CD4-positive, alpha-beta T cell treated with Interleukin-12 subunit alpha and Interleukin-12 subunit beta, for 1 hour (primary cell): ENCODE measurements around the gene CXXC5.
A peak's percentile ranks its signal among the peaks of the same experiment; 100 is the strongest.

Experiments
- DNase-seq: peaks from one replicate; pipeline ENCODE4 v3.0.0-alpha.2; 2020

CXXC5 gene

GRCh38 chr5:139695178-139695573, 47.0 kb downstream of the CXXC5 start:
- DNase-seq, result no peak

- no peak for DNase-seq
Measured at GRCh38 chr5:139696167-139696893, 48.2 kb downstream of the CXXC5 start.

GRCh38 chr5:139696894-139697658, 48.9 kb downstream of the CXXC5 start:
- no peak for DNase-seq

- peak; percentile 26 for DNase-seq
Measured at GRCh38 chr5:139698490-139699146, 50.5 kb downstream of the CXXC5 start.

GRCh38 chr5:139699351-139699750, 51.2 kb downstream of the CXXC5 start:
- DNase-seq, result no peak

GRCh38 chr5:139700711-139701055, 52.5 kb downstream of the CXXC5 start:
- DNase-seq, result no peak

- no peak for DNase-seq
Measured at GRCh38 chr5:139701056-139701741, 53.0 kb downstream of the CXXC5 start.

GRCh38 chr5:139702548-139702947, 54.4 kb downstream of the CXXC5 start:
- no peak for DNase-seq

- DNase-seq, result no peak
Measured at GRCh38 chr5:139704748-139705147, 56.6 kb downstream of the CXXC5 start.

GRCh38 chr5:139705191-139705590, 57.0 kb downstream of the CXXC5 start:
- DNase-seq, result no peak

- no peak for DNase-seq
Measured at GRCh38 chr5:139705655-139706587, 57.8 kb downstream of the CXXC5 start.

GRCh38 chr5:139707445-139708003, 59.4 kb downstream of the CXXC5 start:
- no peak for DNase-seq

- no peak for DNase-seq
Measured at GRCh38 chr5:139708434-139708861, 60.3 kb downstream of the CXXC5 start.

- no peak for DNase-seq
Measured at GRCh38 chr5:139708877-139709581, 60.9 kb downstream of the CXXC5 start.

GRCh38 chr5:139709582-139710318, 61.6 kb downstream of the CXXC5 start:
- DNase-seq, result peak; percentile 34

GRCh38 chr5:139710319-139711066, 62.3 kb downstream of the CXXC5 start:
- DNase-seq, result peak; percentile 75

- peak; percentile 77 for DNase-seq
Measured at GRCh38 chr5:139711067-139711905, 63.1 kb downstream of the CXXC5 start.

GRCh38 chr5:139711906-139712224, 63.7 kb downstream of the CXXC5 start:
- no peak for DNase-seq

GRCh38 chr5:139712412-139712811, 64.3 kb downstream of the CXXC5 start:
- DNase-seq, result no peak
